HG03439 (cell line): ENCODE results near the gene BRICD5.
A peak's percentile ranks its signal among the peaks of the same experiment; 100 is the strongest.
"Not testable (repeated sequence)": the region's sequence is repeated elsewhere in the genome, so short reads cannot be mapped to it uniquely, and the experiment has no call there.

Source experiments
- ATAC-seq: cut with Tn5 transposase; IDR thresholded peaks from one replicate; pipeline ENCODE4 v1.9.1; 2021; ENCODE audit warnings: mild to moderate bottlenecking, moderate library complexity; ENCODE audit not compliant: unreplicated experiment

BRICD5 gene

GRCh38 chr16:2223221-2223941, 12.7 kb upstream of the BRICD5 start, which contains the start of gene E4F1:
TSS of gene E4F1 (plus strand) at chr16:2223591. CDS start at chr16:2223614, 23 bp downstream.
- ATAC-seq, result peak; percentile 93

- no peak for ATAC-seq
Observed at GRCh38 chr16:2216330-2216729, 5.7 kb upstream of the BRICD5 start.

- ATAC-seq, result peak; percentile 77
Observed at GRCh38 chr16:2214719-2214968, 4.0 kb upstream of the BRICD5 start, which contains the start of gene PGP. TSS of gene PGP (minus strand) at chr16:2214840. CDS start at chr16:2214777, 63 bp downstream.

- ATAC-seq, result no peak
Observed at GRCh38 chr16:2213817-2214718, 3.4 kb upstream of the BRICD5 start.

- ATAC-seq, result no peak
Observed at GRCh38 chr16:2212362-2213324, 2.0 kb upstream of the BRICD5 start.

GRCh38 chr16:2211923-2212347, 1.3 kb upstream of the BRICD5 start:
- no peak for ATAC-seq

GRCh38 chr16:2210009-2210332, 692 bp downstream of the BRICD5 start:
- ATAC-seq, result no peak

- no peak for ATAC-seq
Observed at GRCh38 chr16:2209258-2210008, 1.2 kb downstream of the BRICD5 start.

GRCh38 chr16:2208772-2209171, 1.9 kb downstream of the BRICD5 start:
- no peak for ATAC-seq

- no peak for ATAC-seq
Observed at GRCh38 chr16:2208308-2208707, 2.4 kb downstream of the BRICD5 start.

GRCh38 chr16:2207872-2208271, 2.8 kb downstream of the BRICD5 start:
- ATAC-seq, result no peak

- no peak for ATAC-seq
Observed at GRCh38 chr16:2206780-2207433, 3.8 kb downstream of the BRICD5 start.

- no peak for ATAC-seq
Observed at GRCh38 chr16:2206420-2206779, 4.3 kb downstream of the BRICD5 start.

GRCh38 chr16:2205967-2206313, 4.7 kb downstream of the BRICD5 start:
- ATAC-seq, result peak; percentile 4

GRCh38 chr16:2205104-2205966, 5.3 kb downstream of the BRICD5 start, which contains the start of gene MLST8:
TSS of gene MLST8 (plus strand) at chr16:2205454. CDS start at chr16:2206086, 632 bp downstream.
- peak; percentile 79 for ATAC-seq

GRCh38 chr16:2204416-2205103, 6.1 kb downstream of the BRICD5 start:
- ATAC-seq, result no peak

GRCh38 chr16:2203119-2203688, 7.5 kb downstream of the BRICD5 start:
- not testable (repeated sequence) for ATAC-seq

GRCh38 chr16:2200313-2200712, 10.3 kb downstream of the BRICD5 start:
- ATAC-seq, result no peak
